ENCODE data around the gene PPFIBP2.

Gene PPFIBP2

DNA sequence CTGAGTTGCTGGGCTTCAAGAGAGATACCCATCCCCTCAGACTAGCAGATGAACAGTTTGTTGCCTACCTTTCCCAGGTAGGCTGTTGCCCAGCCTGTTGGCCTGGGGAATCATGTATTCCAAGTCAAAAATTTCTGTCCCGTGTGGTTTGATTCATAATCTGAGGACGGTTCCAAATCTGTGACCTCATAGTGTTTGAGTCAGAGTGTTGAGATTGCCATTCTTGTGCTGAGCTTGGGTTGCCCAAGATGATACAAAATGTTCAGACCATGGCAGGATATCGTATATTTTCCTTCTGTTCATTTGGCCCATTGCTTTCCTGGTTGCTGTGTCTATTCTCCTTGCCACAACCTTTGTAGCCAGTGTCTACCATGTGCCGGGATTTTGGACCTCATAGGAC lies 95.2 kb downstream of the PPFIBP2 start:
- TF ChIP-seq, protein P1, sequence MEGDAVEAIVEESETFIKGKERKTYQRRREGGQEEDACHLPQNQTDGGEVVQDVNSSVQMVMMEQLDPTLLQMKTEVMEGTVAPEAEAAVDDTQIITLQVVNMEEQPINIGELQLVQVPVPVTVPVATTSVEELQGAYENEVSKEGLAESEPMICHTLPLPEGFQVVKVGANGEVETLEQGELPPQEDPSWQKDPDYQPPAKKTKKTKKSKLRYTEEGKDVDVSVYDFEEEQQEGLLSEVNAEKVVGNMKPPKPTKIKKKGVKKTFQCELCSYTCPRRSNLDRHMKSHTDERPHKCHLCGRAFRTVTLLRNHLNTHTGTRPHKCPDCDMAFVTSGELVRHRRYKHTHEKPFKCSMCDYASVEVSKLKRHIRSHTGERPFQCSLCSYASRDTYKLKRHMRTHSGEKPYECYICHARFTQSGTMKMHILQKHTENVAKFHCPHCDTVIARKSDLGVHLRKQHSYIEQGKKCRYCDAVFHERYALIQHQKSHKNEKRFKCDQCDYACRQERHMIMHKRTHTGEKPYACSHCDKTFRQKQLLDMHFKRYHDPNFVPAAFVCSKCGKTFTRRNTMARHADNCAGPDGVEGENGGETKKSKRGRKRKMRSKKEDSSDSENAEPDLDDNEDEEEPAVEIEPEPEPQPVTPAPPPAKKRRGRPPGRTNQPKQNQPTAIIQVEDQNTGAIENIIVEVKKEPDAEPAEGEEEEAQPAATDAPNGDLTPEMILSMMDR (IDR thresholded peaks at IDR 0.05; ENCODE audit: low read depth, low read length): no peak
- H3K4me3 ChIP-seq (ENCODE audit: low read depth, low read length): no peak overlapping the region

DNA sequence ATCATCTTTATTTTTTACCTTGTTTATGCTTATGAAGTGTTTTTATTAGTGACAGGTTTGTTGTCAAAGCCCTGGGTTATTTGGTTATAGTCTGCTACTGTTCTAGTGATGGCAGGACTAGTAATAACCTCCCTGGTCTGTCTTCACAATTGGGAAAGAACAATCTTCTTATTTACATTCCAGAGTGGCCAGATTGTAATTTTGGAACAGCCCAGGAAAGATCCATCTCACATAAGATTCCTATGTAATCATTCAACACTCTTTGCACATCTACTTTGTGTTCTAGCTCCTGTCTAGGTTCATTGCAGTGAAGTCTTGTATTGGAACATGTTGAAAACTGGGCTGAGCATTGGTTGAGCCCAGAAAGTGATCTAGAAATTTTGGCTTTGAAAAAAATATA lies 95.7 kb downstream of the PPFIBP2 start:
- H3K4me3 ChIP-seq (ENCODE audit: low read depth, low read length): no peak overlapping the region
- TF ChIP-seq, protein P1 (IDR thresholded peaks at IDR 0.05; ENCODE audit: low read depth, low read length): no peak

DNA sequence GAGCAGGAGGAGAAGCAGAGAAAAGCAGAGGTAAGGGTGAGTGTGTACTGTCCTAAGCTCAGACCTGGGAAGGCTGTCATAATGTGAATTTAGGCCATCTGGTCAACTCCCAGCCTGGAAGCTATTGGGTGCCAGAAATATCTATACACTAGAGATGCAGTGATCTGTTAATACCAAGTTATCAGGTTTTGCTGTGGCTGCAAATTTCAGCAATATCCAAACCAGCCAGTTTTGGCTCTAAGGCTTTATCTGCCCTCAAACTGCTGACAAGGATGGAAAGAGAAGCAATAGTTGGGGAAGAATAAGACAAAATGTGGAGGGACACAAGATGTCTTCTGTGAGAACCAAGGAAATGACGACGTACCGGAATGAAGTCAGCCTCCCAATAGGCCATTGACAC lies 96.6 kb downstream of the PPFIBP2 start:
- TF ChIP-seq, protein P1 (IDR thresholded peaks at IDR 0.05; ENCODE audit: low read depth, low read length): no peak
- no peak overlapping the region for H3K4me3 ChIP-seq (ENCODE audit: low read depth, low read length)

DNA sequence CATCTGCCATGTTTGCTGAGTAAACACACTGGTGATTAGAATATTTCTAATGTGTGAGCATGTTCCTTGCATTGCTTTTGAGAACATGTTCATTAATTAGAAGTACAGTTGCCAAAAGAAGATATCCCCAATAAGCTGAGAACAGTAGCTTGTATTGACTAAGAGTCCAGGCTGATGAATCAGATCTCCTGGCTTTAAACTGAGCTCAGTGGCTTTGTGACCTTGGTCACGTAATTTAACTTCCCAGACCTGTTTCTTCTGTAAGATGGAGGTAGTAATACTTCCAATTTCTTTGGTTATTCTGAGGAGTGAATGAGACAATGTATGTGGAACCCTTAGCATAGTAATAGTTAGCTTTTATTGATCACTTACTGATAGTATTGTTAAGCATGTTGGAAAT lies 97.6 kb downstream of the PPFIBP2 start:
- TF ChIP-seq, protein P1 (IDR thresholded peaks at IDR 0.05; ENCODE audit: low read depth, low read length): no peak
- no peak overlapping the region for H3K4me3 ChIP-seq (ENCODE audit: low read depth, low read length)

DNA sequence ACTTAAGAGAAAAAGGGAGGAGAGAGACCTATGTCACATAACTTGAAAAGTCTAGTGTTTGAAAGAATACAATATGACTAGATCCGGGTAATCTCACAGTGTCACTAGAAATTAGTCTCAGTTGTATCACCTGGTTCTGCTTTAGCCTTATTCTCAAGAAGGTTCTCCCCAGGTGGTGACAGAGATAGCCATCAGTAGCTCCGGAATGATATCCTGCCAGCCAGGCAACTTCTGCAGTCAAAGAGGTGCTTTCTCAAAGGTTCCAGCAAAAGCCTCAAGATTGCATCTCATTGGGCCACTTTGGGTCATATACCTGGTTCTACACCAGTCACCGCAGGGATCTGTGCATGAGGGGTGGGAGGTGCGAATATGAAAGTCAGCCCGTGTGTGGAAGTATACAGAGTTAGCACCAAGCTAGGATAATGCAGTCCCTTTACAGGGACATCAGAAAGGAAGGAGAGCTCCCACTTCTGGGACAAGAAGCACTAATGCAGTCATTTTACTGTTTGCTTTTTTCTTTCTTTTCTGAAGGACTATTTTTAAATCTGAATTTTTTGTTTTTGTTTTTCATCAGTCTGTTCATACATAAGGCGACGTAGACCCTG lies 98.4 kb downstream of the PPFIBP2 start:
- no peak overlapping the region for H3K4me3 ChIP-seq (ENCODE audit: low read depth, low read length)
- TF ChIP-seq, protein P1 (IDR thresholded peaks at IDR 0.05; ENCODE audit: low read depth, low read length): no peak

DNA sequence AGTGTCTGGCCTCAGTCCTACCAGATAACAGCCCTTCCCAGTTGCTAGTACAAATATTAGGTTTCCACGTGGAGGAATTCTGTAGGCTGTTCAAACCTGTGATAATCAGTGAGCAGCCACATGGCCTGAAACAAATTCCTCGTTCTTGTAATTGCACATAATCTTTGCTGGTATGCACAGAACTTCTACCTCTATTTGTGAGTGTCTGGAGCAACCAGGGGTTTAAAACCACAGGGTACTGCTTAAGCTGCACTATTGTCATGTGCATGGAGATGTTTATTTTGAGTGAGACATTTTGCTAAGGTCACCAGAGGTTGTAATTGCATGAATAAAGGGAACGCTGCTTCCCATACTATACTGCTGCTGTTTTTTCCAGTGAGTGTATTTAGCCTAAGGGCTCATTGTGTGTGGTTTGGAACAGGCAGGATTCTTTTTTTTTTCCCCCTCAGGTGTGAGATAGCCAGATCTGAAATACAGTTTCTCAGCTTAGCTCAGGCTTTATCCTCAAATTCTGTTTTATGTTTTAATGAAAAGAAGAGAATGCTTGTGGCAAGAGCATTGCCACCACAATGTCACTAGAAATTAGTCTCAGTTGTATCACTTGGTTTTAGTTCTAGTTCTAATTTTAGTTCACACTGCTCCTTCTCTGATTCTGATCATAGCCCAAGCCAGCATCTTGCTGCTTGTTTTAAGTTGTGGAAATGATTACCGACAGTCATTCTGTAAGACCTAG lies 99.0 kb downstream of the PPFIBP2 start:
- TF ChIP-seq, protein P1 (IDR thresholded peaks at IDR 0.05; ENCODE audit: low read depth, low read length): no peak
- no peak overlapping the region for H3K4me3 ChIP-seq (ENCODE audit: low read depth, low read length)

DNA sequence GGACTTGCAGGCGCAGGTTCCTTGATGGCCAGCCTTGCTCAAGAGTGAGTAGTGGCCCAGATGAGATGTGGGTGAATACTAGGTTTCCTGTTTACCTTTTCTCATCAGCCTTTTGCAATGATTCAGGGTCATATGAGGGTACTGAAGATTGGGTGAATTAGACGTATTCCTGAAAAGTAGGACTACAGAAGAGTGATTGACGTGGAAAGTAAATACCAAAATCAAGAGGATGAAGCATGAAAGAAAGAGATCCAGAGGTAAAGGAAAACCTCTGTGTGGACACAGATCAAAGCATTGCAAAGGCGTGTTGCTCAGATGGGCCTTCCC lies 99.6 kb downstream of the PPFIBP2 start:
- no peak overlapping the region for H3K4me3 ChIP-seq (ENCODE audit: low read depth, low read length)
- TF ChIP-seq, protein P1 (IDR thresholded peaks at IDR 0.05; ENCODE audit: low read depth, low read length): no peak

Measured in WI38 (cell line).